GM19351 (cell line): Measurements from ENCODE around the gene NXPH4.
A peak's percentile ranks its signal among the peaks of the same experiment; 100 is the strongest.

ENCODE experiments used
- ATAC-seq: cut with Tn5 transposase; IDR thresholded peaks from one replicate; pipeline ENCODE4 v1.9.1; 2021; ENCODE audit warnings: mild to moderate bottlenecking, moderate library complexity; ENCODE audit not compliant: unreplicated experiment

NXPH4 gene

DNA sequence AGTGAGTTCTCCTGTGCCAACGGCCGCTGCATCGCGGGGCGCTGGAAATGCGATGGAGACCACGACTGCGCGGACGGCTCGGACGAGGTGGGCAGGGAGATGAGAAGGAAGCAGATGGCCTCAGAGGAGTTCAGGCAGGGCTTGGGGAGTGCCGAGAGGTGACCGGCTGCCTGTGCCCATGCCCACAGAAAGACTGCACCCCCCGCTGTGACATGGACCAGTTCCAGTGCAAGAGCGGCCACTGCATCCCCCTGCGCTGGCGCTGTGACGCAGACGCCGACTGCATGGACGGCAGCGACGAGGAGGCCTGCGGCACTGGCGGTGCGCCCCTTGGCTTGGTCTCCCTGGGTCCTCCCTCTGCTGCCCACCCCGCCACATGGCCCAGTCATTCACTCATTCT lies 13.4 kb upstream of the NXPH4 start:
- ATAC-seq, result no peak

DNA sequence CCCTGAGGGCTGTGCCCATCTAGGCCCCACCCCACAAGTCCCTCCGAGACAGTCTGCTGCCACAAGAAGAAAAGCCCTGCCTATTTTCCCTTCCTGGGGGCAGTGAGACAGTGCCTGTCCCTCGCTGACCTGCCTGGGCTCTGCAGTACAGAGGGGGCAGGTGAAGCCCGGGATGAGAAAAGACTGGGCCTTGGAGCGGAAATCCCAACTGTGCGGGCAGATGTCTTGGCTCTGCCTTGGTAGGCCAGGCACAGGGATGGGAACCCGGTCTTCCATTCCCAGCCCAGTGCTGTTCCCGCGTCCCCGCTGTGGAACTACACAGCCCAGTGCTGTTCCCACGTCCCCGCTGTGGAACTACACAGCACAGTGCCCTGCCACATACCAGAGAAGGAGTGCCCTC lies 12.8 kb upstream of the NXPH4 start:
- ATAC-seq, result no peak

DNA sequence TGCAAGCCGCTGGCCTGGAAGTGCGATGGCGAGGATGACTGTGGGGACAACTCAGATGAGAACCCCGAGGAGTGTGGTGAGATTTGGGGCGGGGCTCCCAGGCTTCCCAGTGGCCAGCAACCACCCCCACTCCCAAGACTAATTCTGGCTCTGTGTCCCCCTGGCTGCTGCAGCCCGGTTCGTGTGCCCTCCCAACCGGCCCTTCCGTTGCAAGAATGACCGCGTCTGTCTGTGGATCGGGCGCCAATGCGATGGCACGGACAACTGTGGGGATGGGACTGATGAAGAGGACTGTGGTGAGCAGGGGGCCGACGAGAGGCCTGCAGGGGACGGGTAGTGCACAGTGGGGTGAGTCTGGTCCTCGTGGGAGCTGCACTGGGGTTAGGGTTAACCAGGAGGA lies 12.1 kb upstream of the NXPH4 start:
- no peak for ATAC-seq

DNA sequence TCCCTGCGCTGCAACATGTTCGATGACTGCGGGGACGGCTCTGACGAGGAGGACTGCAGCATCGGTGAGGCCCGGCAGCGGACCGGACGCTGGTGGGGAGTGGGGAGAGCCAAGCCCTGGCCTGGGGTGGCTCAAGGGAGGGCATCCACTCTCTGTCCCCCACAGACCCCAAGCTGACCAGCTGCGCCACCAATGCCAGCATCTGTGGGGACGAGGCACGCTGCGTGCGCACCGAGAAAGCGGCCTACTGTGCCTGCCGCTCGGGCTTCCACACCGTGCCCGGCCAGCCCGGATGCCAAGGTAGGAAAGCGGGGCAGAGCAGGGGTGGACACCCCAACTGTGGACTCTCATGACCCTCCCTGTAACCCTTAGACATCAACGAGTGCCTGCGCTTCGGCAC lies 11.4 kb upstream of the NXPH4 start:
- ATAC-seq, result no peak

DNA sequence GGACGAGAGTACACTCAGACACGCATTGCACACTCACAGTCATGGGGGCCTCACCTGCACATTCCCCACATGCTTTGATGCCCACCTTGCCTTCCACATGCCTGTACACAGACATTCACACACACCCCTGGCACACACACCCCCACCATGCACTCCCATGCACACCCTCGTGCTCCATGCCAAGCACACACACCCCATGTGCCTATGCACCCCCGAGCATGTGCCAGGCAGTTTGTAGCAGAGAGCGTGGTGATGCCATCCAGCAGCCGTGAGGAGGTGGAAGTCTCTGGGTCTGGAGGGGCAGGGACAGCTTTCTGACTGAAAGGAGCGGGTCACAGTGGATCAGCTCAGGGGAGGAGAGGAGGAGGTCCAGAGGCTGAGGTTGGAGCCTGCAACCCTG lies 10.7 kb upstream of the NXPH4 start:
- no peak for ATAC-seq

DNA sequence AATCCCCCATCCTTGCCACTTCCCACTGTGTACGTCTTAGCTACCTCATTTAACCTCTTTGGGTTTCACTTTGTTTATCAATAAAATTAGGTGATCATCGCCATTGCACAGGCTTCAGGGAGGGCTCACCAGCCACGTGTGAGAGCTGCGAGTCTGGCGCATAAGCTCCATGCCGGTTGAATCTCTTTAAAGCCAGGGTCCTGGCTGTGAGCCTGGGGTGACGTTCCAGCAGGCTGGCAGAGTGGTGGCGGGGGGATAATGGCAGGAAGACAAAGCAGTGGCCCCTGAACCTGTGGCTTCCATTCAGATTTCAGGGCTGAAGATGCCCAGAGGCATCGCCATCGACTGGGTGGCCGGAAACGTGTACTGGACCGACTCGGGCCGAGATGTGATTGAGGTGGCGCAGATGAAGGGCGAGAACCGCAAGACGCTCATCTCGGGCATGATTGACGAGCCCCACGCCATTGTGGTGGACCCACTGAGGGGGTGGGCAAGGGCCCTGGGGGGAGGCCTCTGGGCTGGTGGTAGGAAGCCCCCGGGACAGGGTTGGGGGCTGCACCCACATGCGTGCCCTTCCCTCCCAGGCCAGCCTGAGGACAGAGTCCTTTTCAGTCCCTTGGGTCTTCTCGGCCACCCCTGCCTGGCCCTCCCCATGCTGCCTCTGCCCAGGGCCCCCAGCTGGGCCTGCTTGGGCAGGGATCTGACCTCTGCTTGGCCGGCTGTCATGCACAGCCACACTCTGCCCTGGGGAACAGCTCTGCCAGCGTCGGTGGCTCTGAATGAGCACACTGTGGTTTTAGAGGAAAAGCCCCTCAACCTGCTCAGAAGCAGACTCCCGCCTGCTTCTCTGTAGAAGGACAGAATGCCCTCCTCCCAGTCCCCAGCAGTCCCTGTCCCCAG lies 8.6 kb upstream of the NXPH4 start:
- ATAC-seq, result no peak

DNA sequence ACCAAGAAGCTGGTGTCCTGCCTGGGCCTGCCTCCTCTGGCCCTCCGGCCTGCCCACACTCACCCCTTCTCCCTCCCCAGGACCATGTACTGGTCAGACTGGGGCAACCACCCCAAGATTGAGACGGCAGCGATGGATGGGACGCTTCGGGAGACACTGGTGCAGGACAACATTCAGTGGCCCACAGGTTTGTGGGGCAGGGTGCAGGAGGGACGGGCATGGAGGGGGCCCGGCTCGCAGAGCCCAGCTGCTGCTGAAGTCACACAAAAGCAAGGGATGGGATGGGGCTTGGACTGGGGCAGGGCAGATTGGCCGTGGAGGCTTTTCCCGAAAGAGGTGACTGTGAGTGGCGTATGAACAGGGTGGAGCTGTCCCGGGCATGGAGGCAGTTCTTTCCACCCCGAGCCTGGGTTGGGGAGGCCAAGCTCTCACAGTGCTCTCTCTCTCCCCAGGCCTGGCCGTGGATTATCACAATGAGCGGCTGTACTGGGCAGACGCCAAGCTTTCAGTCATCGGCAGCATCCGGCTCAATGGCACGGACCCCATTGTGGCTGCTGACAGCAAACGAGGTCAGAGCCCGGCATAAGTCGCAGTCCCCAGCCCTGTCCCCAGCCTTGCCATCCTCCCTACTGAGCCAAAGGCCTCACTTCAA lies 7.8 kb upstream of the NXPH4 start:
- no peak for ATAC-seq

DNA sequence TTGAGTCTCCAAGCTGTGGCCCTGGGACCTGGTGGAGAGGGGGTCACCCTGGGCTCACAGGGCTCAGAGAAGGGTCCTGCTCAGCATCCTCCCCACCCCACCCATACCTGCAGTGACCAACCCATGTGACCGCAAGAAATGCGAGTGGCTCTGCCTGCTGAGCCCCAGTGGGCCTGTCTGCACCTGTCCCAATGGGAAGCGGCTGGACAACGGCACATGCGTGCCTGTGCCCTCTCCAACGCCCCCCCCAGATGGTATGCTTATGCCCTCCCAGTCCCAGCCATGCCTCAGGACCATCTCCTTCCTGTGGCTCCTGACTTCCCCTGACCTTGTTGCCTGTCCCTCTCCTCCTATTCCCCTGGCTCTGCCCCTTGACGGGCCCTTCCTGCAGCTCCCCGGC lies 6.7 kb upstream of the NXPH4 start:
- ATAC-seq, result no peak

DNA sequence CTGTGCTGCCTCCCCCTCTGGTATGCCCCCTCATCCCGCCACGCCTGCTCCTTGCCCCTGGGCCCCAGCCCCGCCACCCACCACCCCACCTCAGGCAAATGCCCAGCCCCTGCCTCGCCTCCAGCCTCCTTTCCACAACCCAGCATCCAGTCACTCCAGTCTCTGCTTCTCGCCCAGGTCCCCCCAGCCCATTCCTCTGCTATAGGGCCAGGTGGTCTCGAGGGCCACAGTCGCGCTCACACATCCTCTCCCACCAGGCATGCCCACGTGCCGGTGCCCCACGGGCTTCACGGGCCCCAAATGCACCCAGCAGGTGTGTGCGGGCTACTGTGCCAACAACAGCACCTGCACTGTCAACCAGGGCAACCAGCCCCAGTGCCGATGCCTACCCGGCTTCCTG lies 6.1 kb upstream of the NXPH4 start:
- ATAC-seq, result no peak

DNA sequence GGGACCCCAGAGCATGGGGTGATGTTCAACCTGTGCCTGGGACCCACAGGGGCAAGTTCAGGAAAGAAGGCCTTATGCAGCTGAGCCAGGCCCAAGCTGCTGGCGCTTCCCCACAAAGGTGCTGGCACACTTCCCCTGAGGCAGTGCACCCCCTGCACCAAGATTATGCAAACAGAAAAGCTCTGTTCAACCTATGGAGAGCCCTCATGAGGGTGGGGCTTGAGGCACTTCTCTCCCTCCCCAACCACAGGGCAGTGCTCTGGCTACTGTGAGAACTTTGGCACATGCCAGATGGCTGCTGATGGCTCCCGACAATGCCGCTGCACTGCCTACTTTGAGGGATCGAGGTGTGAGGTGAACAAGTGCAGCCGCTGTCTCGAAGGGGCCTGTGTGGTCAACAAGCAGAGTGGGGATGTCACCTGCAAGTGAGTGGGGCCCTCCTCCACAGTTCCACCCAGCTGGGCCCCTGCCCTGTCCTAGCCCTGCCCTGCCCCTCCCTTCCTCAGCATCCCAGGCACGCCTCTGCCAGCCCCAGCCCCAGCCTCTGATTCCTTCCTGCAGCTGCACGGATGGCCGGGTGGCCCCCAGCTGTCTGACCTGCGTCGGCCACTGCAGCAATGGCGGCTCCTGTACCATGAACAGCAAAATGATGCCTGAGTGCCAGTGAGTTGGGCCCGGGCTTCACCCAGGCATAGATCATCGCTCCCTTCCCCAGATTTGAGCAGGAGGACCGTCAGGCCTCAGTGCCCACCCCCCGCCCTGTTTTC lies 5.5 kb upstream of the NXPH4 start:
- ATAC-seq, result no peak

DNA sequence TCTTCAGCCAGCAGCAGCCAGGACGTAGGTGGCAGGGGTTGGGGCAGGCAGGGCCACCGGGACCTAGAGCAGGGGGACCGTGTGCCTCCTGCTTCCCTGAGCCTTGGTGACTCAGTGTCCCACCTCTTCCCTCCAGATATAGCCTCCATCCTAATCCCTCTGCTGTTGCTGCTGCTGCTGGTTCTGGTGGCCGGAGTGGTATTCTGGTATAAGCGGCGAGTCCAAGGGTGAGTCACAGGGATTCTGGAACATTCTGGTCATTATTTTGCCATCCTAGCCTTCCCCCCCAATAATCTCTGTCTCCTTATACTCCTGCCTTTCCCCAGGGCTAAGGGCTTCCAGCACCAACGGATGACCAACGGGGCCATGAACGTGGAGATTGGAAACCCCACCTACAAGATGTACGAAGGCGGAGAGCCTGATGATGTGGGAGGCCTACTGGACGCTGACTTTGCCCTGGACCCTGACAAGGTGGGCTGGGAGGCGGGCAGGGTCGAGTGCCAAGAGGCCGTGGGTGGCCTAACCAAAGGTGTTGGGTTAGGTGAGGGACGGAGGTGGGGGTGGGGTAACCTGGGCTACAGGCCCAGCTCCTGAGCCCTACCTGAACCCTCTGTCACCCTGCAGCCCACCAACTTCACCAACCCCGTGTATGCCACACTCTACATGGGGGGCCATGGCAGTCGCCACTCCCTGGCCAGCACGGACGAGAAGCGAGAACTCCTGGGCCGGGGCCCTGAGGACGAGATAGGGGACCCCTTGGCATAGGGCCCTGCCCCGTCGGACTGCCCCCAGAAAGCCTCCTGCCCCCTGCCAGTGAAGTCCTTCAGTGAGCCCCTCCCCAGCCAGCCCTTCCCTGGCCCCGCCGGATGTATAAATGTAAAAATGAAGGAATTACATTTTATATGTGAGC lies 4.5 kb upstream of the NXPH4 start:
- no peak for ATAC-seq

DNA sequence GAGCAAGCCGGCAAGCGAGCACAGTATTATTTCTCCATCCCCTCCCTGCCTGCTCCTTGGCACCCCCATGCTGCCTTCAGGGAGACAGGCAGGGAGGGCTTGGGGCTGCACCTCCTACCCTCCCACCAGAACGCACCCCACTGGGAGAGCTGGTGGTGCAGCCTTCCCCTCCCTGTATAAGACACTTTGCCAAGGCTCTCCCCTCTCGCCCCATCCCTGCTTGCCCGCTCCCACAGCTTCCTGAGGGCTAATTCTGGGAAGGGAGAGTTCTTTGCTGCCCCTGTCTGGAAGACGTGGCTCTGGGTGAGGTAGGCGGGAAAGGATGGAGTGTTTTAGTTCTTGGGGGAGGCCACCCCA lies 3.9 kb upstream of the NXPH4 start:
- ATAC-seq, result no peak

DNA sequence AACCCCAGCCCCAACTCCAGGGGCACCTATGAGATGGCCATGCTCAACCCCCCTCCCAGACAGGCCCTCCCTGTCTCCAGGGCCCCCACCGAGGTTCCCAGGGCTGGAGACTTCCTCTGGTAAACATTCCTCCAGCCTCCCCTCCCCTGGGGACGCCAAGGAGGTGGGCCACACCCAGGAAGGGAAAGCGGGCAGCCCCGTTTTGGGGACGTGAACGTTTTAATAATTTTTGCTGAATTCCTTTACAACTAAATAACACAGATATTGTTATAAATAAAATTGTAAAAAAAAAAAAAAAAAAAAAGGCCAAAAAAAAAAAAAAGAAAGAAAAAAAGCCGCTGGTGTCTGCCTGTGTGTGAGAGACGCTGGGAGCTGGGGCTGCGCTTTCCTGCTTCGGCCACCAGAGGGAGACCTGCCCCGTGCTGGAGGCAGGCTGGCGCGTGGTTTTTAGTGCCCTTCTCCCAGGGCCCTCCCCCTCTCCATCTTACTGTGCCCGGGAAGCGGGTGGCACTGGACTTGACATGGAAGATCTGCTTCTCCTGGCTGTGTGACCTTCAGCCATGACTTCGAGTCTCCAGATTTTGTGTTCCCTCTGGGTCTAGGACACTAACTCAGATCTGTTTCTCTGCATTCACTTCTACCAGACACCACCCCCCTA lies 3.4 kb upstream of the NXPH4 start:
- peak; percentile 48 for ATAC-seq

DNA sequence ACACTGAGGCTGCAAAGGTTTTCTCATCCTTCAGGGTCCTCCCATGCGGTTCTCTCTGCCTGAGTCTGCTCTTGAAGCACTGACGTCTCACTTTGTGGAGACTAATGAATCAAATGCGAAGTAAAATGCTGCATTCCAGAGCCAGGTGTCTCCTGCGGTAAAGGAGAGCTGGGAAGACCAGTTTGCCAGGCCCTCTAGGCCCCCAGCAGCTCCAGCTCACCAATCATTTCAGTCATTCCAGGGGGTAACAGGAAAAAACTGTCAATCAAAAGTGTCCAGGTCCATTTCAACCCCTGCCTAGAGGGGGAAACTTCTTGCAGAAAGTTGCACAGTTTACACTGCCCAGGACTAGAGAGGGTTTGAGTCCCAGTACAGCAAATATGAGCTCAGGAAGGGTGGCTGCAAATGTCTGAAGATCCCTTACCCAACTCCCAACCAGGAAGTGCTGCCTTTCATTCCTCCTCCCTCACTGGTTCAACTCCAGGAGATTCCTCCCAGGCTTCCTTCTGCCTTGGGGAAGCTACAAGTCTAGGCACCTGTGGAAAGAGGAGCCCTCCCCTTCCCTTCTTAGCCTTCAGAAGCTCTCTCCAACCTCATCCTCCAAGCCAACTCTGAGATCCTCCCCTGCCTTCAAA lies 2.7 kb upstream of the NXPH4 start:
- no peak for ATAC-seq

DNA sequence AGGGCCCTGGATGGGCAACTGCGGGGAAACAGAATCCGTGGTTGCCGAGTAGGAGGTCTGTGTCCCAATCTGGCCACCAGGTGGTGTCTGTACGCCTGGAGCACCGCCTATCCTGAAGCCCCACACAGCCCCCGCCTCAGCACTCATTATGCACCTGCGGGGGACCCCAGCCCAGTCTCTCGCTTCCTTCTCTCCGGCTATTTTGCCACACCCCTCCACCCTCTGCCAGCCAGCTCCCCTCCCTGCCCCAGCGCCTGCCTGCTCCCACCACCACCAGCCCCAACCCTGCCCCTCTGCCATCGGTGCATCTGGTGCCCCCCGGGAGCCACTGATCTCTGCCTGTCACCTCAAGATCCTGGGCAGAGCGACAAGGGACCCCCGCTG lies 2.2 kb upstream of the NXPH4 start:
- ATAC-seq, result peak; percentile 58

DNA sequence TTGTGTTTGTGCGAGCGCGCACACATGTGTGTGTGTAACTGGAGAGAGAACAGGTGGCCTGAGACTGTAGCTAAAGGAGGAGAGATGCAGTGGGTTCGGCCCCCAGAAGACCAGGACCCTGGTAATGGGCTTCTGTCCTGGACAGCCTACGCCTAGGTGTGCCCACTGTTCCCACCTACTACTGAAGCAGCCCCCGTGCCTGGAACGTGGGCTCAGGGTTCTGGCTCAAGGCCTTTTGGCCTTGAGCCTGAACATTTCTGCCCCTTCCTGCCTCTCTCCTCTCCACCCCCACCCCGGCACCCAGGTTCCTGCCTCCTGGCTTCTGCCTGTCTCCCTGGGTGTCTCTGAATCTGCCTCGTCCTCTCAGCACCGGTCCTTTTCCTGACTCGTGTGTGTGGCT lies 1.5 kb upstream of the NXPH4 start:
- ATAC-seq, result no peak

DNA sequence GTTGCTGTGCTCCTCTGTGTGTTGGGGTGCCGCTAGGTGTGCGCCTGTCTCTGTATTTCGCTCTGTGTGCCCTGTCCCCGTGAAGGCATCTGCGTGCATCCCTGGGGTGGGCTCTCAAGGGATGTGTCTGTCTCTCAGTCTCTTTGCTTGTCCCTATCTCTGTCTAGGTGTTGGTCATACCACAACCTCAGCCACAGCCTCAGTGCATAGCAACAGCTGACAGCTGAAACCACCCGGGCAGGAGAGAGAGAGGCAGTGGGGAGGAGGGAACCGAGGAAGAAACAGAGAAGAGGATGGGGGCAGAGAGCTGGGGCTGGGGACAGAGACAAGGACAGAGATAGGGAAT lies 953 bp upstream of the NXPH4 start:
- peak; percentile 52 for ATAC-seq

DNA sequence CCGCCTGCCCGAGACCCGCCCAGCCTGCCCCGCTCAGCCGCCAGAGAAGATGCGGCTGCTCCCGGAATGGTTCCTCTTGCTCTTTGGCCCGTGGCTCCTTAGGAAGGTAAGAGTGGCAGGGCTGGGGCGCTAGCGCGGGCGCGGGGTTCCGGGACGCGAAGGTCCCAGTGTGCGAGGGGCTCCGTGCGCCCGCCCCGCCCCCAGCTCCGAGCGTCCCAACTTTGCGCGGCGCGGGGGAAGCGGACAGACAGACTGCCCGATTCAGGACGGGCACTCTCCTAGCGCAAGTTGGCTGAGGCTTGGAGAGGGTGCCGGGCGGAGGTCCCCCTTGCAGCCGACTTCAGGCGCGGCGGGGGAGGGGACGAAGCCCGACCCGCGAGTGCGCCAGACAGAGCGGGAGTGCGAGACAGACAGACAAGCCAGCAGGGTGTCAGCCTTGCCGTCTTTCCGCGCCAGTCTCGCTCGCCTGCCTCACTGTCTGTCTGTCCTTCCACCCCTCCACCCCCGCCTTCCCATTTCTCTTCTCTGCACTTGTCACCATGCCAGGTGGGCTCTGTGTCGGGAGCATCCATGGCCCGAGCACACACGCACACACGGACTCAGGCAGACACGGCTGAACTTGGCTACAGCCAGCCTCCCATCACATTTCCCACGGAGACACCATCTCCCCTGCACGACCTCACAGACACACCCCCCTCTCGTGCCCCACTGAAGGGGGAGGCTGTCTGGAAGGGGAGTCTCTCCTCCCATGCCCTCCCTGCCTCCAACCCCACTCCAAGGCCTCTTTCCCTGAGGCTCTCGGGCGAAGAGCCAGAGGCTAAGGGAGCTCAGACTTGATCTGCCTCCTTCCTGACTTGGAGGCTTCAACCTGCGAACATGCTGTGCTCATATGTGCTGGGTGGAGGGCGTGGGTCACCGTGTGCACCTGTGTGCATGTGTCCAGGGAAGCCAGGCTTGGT lies 606 bp downstream of the NXPH4 start:
- ATAC-seq, result no peak
